Endothelial cell of hepatic sinusoid (primary cell): ENCODE data around the gene LIPT2.

Experiments
- in situ Hi-C: cut with HindIII; loops from 2 replicates; pipeline ENCODE4 v1.10.0; 2017; ENCODE audit warnings: low sequenced_read_pairs

The LIPT2 gene

DNA sequence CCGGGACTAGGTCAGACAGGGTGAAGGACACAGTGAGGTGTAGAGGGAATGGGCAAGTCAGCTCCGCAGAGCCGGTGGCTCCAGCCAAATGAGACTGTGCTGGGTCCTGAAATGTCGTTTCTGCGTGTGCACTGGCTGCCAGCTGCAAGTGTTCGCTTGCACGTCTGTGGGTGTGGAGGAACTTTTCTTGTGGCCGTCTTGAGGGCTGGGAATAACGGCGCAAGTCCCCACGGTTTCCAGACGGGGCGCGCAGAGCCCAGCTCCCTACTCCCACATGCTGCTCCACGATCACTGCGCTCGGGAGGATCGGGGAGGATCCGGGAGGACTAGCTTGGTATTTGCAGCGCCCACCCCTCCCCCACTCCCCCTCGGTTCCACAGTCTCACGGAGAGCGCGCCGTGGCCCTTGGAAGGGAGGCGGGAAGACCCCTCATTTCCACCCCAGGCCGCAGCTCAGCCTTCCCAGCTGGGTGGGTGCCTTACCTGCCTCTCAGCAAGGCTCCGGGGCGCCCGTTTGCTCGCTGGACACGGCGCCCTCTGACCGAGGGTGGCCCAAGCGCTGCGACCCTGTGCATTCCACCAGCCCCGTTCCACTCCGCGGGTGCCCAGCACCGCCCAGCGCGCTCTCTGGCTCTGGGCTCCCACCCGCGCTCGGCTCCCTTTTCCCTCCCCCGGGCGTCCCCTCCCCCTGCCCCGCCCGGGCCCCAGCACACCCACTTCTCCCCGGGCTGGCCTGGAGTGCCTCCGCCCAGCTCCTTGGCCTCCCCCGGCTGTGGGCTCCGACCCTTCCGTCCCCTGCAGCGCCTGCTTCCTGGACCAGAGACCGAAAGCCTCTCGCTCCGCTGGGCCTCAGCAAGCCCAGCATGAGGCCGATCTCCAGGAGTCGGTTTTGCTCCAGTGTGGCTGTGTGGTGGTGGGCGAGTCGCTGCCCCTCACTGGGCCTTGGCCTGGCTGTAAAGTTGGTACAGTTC lies 26.3 kb downstream of the LIPT2 start, which contains the start of gene KCNE3:
Gene KCNE3 (minus strand): TSS at position 634 of the 970 bp plus-strand sequence. CDS start 9,986 bp downstream, outside the sequence.
- in situ Hi-C loops, result no loop called here

GRCh38 chr11:74465291-74465708 lies 28.2 kb downstream of the LIPT2 start:
- in situ Hi-C loops, result no loop called here

- in situ Hi-C loops, result no loop called here
Observed at GRCh38 chr11:74464746-74465145, 28.8 kb downstream of the LIPT2 start.

DNA sequence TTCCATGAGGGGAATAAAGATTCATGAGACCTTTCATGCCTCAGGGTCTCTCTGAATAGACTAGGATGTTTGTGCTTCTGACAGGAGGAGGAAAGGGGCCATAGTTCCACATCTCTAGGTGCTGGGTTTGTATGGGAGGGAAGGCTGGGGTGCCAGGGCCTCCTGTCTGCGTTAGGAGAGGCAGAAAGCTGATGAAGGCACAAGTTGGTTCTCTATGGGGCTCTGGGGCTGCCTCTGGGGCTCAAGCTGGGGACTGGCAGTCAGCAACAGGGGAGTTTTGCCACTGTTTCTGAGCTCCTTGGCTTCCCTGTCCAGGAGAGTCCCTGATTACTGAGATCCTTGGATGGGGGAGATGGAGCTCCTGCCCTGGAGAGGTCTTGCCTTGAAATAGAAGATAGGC lies 30.3 kb downstream of the LIPT2 start:
- in situ Hi-C loops, result no loop called here

- in situ Hi-C loops, result no loop called here
Observed at GRCh38 chr11:74462631-74463030, 30.9 kb downstream of the LIPT2 start.

DNA sequence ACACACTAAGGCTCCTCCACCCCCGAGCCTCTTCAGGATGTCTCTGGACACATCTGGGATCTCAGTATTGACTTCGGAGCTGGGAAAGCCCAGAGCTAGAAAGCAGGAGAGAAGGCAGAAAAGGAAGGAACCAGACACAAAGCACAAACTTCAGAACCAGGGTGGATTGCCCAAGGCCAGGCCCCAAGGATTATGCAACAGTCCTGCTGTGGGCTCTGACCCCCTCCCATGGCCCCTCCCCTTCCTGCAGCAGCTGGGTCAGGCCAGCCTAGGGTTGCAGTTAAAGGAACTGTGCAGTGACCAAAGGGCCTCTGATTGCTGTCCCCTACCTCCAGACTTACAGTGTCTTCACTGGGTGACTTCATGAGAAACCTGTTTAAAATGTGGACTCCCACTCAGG lies 31.5 kb downstream of the LIPT2 start:
- in situ Hi-C loops, result no loop called here

GRCh38 chr11:74460481-74461154 lies 32.9 kb downstream of the LIPT2 start:
- in situ Hi-C loops, result no loop called here

- in situ Hi-C loops, result no loop called here
Observed at GRCh38 chr11:74460065-74460464, 33.5 kb downstream of the LIPT2 start.

DNA sequence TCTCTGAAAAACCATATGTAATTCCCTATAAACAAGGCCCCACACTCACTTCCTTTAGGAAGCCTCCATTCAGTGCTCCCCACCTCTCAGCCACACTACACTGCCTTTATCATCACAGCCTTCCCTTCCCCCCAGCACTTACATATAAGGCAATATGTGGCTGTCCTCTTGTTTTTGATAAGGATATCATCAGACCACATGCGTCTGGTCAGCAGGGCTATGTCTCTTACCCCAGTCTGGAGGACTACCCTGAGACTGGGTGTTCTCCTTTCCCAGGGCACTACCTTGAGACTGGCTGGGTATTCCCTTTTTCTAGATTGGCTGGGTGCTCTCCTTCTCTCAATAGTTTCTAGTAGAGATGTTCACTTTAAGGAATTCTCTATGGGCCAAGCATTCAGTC lies 33.9 kb downstream of the LIPT2 start:
- in situ Hi-C loops, result no loop called here

GRCh38 chr11:74457356-74457755 lies 36.2 kb downstream of the LIPT2 start:
- in situ Hi-C loops, result no loop called here

GRCh38 chr11:74453373-74453975 lies 40.0 kb downstream of the LIPT2 start:
- in situ Hi-C loops, result no loop called here

DNA sequence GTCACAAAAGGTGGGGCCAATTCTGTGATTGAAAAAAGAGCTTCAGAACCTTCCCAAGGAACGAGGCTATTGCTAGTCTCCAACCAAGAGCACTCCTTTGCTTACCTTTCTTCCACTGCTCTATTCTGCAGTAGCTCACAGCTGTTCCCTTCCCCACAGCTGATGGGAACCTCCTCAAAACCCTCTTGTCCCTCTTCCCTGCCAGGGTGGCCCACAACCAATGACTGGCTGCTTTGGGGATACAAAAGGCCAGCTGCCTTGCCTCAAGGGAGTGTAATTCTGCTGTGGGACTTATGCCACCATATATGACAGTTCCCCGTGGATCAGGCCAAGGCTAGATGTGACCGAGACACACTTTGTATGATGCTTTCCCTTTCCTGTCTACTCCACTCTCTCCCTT lies 41.2 kb downstream of the LIPT2 start:
- in situ Hi-C loops, result no loop called here

- in situ Hi-C loops, result no loop called here
Observed at GRCh38 chr11:74450318-74450717, 43.2 kb downstream of the LIPT2 start.

- in situ Hi-C loops, result no loop called here
Observed at GRCh38 chr11:74449369-74449931, 44.1 kb downstream of the LIPT2 start.

DNA sequence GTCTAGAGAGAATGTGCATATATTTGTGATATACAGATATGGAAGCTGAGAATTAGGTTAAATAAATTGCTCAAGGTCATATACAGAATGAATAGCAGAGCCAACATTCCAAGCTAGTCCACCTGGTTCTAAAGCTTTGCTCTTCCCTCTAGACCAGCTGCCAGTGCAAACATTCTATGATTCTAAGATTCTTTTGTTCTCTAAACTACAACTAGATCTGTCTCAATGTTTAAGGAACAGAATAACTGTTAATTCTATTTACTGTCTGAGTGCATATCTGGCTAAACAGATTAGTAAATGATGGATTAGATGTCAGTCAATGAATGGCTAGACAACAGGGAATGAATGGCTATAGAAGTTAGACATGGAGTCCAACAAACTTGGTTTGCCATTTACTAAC lies 45.8 kb downstream of the LIPT2 start:
- in situ Hi-C loops, result no loop called here

- in situ Hi-C loops, result no loop called here
Observed at GRCh38 chr11:74446532-74446938, 47.0 kb downstream of the LIPT2 start.

GRCh38 chr11:74444173-74444826 lies 49.2 kb downstream of the LIPT2 start:
- in situ Hi-C loops, result no loop called here

DNA sequence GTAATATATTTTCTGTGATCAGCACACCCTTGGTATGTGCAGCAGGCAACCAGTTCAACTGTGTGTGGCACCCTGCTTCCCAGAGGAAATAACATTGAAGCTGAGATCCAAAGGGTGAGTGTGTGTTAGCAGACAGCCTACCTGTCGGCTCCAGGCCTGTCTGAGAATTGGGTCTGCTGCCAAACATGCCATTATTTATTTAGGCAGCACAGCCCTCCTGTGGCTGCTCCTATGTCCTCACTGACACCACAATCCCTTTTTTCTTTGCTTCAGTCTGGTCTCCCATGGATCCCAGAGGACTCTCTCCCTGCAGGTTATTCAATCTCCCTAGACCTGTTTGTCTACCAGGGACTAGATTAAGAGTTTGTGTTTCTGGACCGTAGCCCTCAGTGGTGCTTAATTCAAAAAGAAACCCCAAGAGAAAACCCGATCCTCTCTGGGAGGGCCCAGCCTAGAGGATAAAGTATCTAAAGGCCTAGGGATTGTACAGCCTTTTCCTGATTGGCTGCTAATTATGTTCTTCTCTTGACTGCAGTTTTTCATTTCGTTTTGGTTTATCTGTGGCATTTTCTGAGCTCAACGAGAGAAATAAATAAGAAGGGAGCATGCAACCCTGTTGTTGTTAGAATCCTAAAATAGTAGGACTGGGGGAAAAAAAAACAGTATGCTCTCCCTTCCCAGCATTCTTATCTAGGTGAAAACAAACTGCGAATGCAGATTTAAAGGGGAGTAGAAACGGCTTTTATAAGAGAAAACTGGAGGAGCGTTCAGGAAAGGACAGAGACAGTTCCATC lies 50.3 kb downstream of the LIPT2 start:
- in situ Hi-C loops, result no loop called here

DNA sequence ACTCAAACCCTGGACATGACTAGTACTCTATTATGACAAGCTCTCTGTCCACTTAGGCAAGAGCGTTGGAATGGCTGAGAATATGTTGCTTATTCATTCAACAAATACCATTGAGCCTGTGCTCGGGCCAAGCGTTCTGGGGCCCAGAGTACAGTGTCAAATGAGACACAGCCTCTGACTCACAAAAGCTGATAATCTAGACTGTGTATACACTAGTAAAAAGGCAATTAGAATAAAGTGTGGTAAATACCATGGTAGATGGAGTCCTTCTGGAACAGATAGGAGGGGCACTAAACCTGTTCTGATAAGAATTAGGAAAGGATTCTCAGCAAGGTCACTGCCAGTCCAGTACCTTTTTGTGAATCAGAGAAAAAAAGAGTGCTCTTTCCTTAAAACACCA lies 50.9 kb downstream of the LIPT2 start:
- in situ Hi-C loops, result no loop called here
